GOT3 (cell line): ENCODE measurements around the gene ZBTB47.

Experiments
- DNase-seq: peaks from one replicate; lab custom pipeline; 2025; ENCODE audit warnings: mixed read lengths; lab: John Stamatoyannopoulos, UW

ZBTB47 gene

DNA sequence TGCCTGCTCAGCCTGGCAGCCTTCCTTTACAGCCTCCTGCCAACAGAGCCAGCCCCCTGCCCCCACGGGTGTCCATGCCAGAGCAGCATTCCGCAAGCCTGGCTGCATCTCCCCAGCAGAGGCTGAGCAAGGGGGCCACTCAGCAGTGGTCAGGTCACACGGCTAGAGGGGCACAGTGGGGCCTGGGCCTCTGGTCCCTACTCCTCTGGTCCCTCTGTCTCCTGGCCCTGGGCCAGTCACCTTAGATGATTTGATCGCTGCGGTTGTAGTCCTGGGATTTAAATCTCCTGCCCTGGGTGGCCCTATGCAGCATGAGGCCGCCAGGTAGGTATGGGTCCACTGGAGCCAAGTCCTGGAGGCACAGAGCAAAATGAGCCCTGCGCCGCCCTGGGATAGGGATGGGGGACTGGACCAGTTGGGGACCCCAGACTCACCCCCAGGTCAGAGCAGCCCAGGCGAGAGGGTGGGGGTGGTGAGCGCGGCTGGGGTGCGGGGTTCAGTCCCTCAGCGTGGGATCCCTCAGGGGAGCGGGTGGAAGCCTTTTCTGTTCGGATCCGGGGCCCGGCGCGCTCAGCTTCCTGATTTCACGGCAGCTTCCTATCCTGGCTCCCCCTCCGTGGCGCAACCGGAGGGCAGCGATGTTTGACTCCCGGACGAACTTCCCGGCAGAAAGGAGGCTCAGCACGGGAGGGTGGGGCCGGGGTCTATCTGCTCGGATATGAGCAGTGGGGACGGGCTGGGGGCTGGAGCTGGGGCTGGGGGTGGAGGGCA is at the start of gene ZBTB47:
Gene ZBTB47, plus strand, starts transcription at position 138 of the 771 bp plus-strand sequence. CDS start 4,659 bp downstream, outside the sequence.
- DNase-seq: no peak

- DNase-seq: no peak
Observed at GRCh38 chr3:42605546-42606173, 47.8 kb upstream of the ZBTB47 start.

GRCh38 chr3:42608581-42608980 is 44.9 kb upstream of the ZBTB47 start:
- no peak for DNase-seq

DNA sequence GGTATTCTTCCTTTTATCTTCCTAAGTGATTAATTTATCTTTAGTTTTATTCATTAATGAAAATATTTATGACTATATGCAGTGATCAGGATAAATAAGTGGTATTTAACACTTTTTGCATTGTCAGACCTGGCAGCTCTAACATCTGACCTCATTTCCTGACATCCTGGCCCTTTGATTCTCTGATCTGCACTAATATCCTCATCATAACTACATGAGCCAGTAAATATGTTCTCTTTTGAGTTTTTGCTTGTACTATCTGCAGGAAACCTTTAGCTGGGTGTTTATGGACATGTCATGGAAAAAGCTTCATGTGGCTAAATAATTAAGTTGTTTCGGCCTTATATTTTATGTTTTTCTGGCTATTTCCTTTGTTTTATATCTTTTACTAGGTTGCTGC is 42.5 kb upstream of the ZBTB47 start:
- no peak for DNase-seq

- DNase-seq: no peak
Observed at GRCh38 chr3:42612217-42612616, 41.3 kb upstream of the ZBTB47 start.

GRCh38 chr3:42612928-42613327 is 40.6 kb upstream of the ZBTB47 start:
- no peak for DNase-seq

DNA sequence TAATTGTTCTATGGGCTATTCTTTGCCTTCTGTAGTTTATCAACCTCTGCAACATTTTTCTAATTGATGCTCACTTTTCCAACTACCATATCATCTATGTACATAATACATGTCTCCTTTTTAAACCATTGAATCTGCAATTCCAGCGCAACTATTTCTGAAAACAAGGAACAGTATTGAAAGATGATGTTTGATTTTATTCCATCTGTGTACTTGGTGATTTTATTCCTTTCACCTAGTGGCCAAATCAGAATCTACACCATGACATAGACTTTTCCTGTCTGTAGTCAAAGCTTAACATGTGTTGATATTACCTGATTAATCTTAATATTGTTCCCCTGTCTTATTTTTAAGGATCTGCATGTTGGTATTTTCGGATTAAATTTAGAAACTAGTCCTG is 40.0 kb upstream of the ZBTB47 start:
- DNase-seq: no peak

DNA sequence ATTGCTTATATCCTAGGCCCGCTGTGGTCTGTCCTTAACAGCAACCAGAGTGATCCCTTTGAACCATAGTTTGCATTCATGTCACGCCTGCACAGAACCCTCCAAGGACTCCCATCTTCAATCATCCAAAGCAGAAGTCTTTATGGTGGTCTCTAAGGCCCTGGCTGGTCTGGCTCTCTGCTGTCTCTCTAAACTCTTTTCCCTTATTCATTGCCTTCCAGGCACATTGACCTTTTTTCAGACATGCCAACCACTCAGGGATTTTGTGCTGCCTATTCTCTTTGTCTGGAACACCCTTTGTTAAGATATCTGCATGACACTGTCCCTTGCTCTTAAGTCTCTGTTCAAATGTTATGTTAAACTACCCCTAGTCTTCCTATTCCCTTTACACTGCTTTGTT is 21.9 kb upstream of the ZBTB47 start:
- DNase-seq: no peak

DNA sequence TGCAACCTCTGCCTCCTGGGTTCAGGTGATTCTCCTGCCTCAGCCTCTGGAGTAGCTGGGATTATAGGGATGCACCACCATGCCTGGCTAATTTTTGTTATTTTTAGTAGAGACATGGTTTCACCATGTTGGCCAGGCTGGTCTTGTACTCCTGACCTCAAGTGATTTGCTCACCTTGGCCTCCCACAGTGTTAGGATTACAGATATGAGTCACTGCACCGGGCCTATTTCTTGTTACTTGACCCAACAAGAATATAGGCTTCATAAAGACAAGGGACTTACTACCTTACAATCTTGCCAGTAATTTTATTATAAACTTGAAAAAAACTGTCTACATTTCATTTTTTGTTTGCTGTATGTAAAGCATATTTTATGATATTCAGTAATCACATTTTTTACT is 21.4 kb upstream of the ZBTB47 start:
- DNase-seq: no peak

DNA sequence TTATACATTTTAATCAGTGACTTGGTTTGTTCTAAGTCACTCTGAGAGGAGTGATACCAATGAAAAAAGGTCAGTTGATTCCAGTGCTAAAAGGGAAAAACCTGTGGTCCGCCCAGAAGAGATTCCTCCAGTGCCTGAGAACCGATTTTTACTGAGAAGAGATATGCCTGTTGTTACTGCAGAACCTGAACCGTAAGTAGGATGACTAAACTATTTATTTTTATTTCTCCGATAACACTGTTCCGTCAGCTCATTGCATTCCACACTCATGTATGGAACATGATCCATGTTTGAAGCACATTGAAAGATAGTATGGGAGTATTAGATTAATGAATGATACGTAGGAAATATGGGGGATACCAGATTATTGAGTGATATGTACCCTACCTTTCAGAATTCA is 20.0 kb upstream of the ZBTB47 start:
- DNase-seq: no peak

DNA sequence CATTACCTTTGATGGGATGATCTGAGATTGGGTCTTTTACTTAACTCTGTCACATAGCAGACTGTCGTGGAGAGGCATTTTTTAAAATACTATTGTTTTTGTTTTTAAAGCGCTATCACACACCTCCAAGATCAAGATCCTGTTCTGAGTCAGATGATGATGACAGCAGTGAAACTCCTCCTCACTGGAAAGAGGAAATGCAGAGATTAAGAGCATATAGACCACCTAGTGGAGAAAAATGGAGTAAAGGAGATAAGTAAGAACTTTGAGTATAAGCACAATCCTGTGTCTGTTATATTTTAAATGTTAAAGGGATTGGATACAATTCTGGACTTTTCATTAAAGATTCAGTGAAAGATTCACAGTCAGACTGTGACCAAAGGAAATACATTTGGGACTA is 18.4 kb upstream of the ZBTB47 start:
- DNase-seq: no peak

- no peak for DNase-seq
Observed at GRCh38 chr3:42637001-42637400, 16.5 kb upstream of the ZBTB47 start.

- DNase-seq: no peak
Observed at GRCh38 chr3:42638339-42638842, 15.1 kb upstream of the ZBTB47 start.

DNA sequence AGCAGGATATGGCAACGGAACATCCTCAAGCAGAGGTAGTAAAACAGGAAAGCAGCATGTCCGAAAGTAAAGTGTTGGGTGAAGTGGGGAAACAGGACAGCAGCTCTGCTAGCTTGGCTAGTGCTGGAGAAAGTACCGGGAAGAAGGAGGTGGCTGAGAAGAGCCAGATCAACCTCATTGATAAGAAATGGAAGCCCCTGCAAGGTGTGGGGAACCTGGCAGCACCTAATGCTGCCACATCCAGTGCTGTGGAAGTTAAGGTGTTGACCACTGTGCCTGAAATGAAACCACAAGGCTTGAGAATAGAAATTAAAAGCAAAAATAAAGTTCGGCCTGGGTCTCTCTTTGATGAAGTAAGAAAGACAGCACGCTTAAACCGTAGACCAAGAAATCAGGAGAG is 14.3 kb upstream of the ZBTB47 start:
- no peak for DNase-seq

DNA sequence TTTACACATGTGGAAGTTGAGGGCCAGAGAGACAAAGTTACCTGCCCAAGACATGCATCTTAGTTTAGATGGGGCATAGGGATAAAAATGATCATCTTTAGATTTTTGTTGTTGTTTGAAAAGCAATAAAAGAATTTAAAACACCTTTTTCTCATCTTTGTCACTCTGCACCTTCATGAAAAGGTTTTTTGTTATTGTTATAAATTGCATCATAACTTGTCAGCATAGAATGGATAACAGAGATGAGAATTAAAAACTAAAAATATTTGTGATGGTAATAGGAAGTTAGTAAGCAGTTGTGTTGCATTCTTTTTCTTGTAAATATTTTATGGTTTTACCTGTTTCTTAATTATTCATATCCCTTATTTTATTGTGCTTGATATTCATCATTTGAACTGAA is 13.4 kb upstream of the ZBTB47 start:
- no peak for DNase-seq

GRCh38 chr3:42640771-42641370 is 12.6 kb upstream of the ZBTB47 start:
- no peak for DNase-seq

DNA sequence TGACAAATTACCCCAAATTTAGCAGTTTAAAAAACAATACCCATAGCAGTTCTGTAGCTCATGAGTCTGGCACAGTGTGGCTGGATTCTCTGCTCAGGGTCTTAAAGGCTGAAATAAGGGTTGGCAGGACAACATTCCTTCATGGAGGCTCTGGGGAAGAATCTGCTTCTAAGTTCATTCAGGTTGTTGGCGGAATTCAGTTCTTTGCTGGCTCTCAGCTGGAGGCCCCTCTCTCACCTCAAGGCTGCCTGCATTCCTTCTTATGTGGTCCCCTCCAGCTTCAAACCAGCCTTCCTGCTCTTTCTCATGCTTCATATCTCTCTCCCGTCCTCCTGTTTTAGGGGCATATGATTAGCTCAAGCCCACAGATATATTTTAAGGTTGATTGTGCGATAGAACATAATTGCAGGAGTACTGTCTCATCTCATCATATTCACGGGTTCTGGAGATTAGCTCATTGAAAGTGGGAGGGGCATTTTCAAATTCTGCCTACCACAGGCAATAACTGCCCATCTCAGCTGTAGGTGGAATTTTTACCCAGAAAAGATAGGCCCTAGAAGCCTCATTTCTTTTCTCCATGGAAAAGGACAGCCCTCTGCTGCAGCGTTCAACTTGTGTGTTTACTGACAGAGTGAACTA is 5.6 kb upstream of the ZBTB47 start:
- no peak for DNase-seq

- no peak for DNase-seq
Observed at GRCh38 chr3:42649006-42649405, 4.5 kb upstream of the ZBTB47 start.

GRCh38 chr3:42649783-42650182 is 3.7 kb upstream of the ZBTB47 start:
- no peak for DNase-seq

DNA sequence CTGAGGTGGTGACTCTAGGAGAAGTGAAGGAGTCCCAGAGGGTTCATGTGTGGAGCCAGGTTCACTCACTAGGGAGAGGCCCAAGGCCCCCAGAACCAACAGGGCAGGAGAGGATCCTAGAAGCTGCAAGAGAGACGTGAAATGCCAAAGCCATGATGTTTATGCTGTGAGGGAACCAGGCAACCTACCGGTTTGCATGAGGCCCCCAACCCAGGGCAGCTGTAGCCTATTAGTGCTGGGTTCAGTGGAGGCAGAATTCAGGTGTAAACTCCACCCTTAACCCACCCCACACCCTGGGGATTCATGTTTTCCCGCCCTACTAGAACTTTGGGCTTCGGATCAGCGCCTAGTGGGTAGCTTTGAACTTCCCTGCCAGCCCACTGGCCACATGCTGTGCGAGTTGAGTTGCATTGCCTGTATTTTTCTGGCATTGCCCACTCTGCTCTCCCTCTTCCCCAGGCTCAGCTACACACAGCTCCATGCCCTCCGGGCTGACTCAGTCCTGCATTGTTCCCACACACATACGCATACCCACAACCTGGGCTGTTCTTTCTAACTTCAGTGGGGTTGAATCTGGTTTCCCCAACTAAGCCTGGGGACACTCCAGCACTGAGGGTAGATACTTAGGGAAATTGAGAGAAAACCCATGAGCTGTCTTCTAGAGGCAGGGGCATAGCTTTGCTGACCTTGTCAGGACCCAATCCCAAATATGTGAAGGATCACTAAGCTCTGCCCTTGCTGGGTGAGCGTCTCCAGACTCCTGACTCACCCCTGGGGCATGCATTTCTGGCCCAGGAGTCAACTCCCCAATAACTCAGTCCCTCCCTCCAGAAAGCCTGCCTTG is 2.0 kb upstream of the ZBTB47 start:
- no peak for DNase-seq

GRCh38 chr3:42652251-42652610 is 1.3 kb upstream of the ZBTB47 start:
- DNase-seq: no peak
